Trophoblast cell (in vitro differentiated cells and primary cell): Measurements from ENCODE around the gene SEPTIN12.

Source experiments
- DNase-seq, 2 donors: peaks; one replicate each; pipeline ENCODE4 v3.0.0-alpha.2; 2016
- H2AFZ ChIP-seq: 2 replicates; pipeline ENCODE4 v1.6.1; 2013; ENCODE audit warnings: low read length, moderate library complexity, mild to moderate bottlenecking; ENCODE audit not compliant: insufficient read depth, poor library complexity
- H2AK5ac ChIP-seq: 2 replicates; pipeline ENCODE4 v1.6.1; 2013; ENCODE audit warnings: mild to moderate bottlenecking, low read length
- H2BK120ac ChIP-seq: 2 replicates; pipeline ENCODE4 v1.6.1; 2013; ENCODE audit warnings: low read length, mild to moderate bottlenecking, moderate library complexity; ENCODE audit not compliant: insufficient read depth, poor library complexity
- H2BK12ac ChIP-seq: 2 replicates; pipeline ENCODE4 v1.6.1; 2013; ENCODE audit warnings: mild to moderate bottlenecking, low read length, moderate library complexity
- H2BK5ac ChIP-seq: 2 replicates; pipeline ENCODE4 v1.6.1; 2013; ENCODE audit warnings: low read length, low read depth, moderate library complexity, mild to moderate bottlenecking; ENCODE audit not compliant: poor library complexity
- H3K14ac ChIP-seq: 2 replicates; pipeline ENCODE4 v1.6.1; 2013; ENCODE audit warnings: mild to moderate bottlenecking, low read length
- H3K18ac ChIP-seq: 2 replicates; pipeline ENCODE4 v1.6.1; 2013; ENCODE audit warnings: mild to moderate bottlenecking, low read length
- H3K23ac ChIP-seq: 2 replicates; pipeline ENCODE4 v1.6.1; 2013; ENCODE audit warnings: low read length
- H3K27ac ChIP-seq: 2 replicates; pipeline ENCODE4 v1.5.1; 2013; ENCODE audit warnings: low read depth, mild to moderate bottlenecking, inconsistent platforms, low read length, moderate library complexity
- H3K27me3 ChIP-seq: 2 replicates; pipeline ENCODE4 v1.6.1; 2013; ENCODE audit warnings: inconsistent platforms, mild to moderate bottlenecking, low read length, moderate library complexity; ENCODE audit not compliant: insufficient read depth
- H3K36me3 ChIP-seq, 2 experiments: 1 replicate in 1 of 2; 2 replicates in 1 of 2; pipeline ENCODE4 v1.6.1; 2013; ENCODE audit warnings: low read length in 2 of 2, mild to moderate bottlenecking in 2 of 2, moderate library complexity in 1 of 2; ENCODE audit not compliant: insufficient read depth in 2 of 2, control insufficient read depth in 1 of 2
- H3K4ac ChIP-seq: 2 replicates; pipeline ENCODE4 v1.6.1; 2013; ENCODE audit warnings: low read depth, mild to moderate bottlenecking, low read length, moderate library complexity
- H3K4me1 ChIP-seq, 2 experiments: 1 replicate in 1 of 2; 2 replicates in 1 of 2; pipeline ENCODE4 v1.6.1; 2013; ENCODE audit warnings: low read length in 2 of 2, mild to moderate bottlenecking in 2 of 2, moderate library complexity in 1 of 2; ENCODE audit not compliant: insufficient read depth in 2 of 2, control insufficient read depth in 1 of 2
- H3K4me2 ChIP-seq: 2 replicates; pipeline ENCODE4 v1.6.1; 2013; ENCODE audit warnings: inconsistent platforms, mild to moderate bottlenecking, low read length, moderate library complexity
- H3K4me3 ChIP-seq: 2 replicates; pipeline ENCODE4 v1.5.1; 2013; ENCODE audit warnings: mild to moderate bottlenecking, low read depth, low read length, inconsistent platforms
- H3K79me1 ChIP-seq: one replicate; pipeline ENCODE4 v1.6.1; 2013; ENCODE audit warnings: low read length
- H3K79me2 ChIP-seq: 2 replicates; pipeline ENCODE4 v1.6.1; 2013; ENCODE audit warnings: low read length, mild to moderate bottlenecking; ENCODE audit not compliant: control insufficient read depth, insufficient read depth, poor library complexity
- H3K9ac ChIP-seq: 2 replicates; pipeline ENCODE4 v1.6.1; 2013; ENCODE audit warnings: mild to moderate bottlenecking, low read length
- H3K9me3 ChIP-seq: 2 replicates; pipeline ENCODE4 v1.6.1; 2013; ENCODE audit warnings: low read depth, mild to moderate bottlenecking, control low read depth, inconsistent platforms, low read length; ENCODE audit not compliant: insufficient read depth
- H4K12ac ChIP-seq: 2 replicates; pipeline ENCODE4 v1.6.1; 2013; ENCODE audit warnings: low read depth, mild to moderate bottlenecking, low read length, moderate library complexity
- H4K8ac ChIP-seq: 2 replicates; pipeline ENCODE4 v1.6.1; 2013; ENCODE audit warnings: low read depth, mild to moderate bottlenecking, low read length, moderate library complexity
- H4K91ac ChIP-seq: one replicate; pipeline ENCODE4 v1.6.1; 2013; ENCODE audit warnings: low read depth, mild to moderate bottlenecking, low read length, moderate library complexity
- WGBS: extraction: QIAGEN DNeasy Blood & Tissue Kit; methylation state at CpG from one replicate; pipeline ENCODE4 v1.1.7; 2013; ENCODE audit warnings: missing lambda C conversion rate; ENCODE audit not compliant: insufficient read length, insufficient coverage; ENCODE audit errors: extremely low coverage; 5-methylcytosine and 5-hydroxymethylcytosine counted together

Gene SEPTIN12

DNA sequence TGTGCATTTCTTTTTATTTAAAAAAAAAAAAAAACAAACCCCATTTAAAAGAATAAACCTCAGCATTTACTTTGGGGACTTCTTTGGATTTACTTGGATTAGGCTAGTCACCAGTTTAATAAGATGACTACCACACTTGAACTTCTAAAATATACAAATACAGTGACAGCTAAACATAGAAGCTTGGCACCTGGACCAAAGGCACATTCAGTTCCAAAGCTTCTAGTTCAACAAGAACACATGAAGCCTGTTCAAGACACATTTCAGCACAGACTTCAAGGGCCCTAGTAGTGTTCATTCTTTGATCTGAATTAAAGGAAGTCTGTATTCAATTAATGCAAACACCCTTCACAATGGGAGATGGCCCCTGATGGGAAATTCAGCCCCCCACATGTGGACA is 25.9 kb upstream of the SEPTIN12 start:
- Histone ChIP-seq H3K36me3 (peaks cover 60 to 67% of the 10 kb centered on the region in 2 experiments), H2AFZ (no peak overlapping the region), H4K8ac (no peak overlapping the region)

DNA sequence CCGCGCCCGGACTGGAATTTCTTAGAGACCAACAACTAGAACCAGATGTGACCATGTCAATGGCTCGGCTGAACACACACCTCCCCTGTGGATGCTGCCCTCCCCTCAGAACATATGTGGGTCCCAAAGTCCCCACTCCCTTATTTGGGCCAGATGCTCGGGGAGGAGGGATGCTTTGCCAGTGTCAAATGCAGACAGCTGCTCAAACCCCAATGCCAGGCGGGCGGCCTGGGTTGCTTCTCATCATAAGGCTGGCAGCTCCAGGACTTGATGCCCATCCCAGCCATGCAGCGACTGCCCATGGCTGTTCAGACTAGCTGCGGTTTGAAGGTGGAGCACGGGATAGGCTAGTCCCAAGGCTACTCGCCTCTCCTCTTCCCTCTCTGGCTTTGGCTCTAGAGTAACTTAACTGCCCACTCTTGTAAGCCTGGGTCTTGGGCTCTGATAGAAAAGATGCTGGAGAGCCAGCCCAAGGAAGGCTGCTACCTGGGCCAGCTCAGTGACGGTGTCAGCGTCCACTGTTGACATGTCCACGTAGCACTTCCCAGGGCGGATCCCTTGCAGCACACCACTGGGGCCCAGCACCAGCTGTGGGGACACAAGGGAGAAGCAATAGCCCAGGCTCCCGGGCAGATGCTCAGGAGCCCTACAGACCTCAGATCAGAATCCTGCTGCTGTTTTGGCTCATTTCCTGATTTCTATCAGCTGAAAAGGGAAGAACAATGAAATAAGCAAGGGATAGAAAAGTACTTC is 25.3 kb upstream of the SEPTIN12 start:
- H4K8ac ChIP-seq = no peak overlapping the region
- H3K27me3 ChIP-seq = no peaks in the 10 kb centered on the region
- no peaks in the 10 kb centered on the region for H3K79me2 ChIP-seq
- H3K14ac ChIP-seq = no peak overlapping the region
- no peak overlapping the region for H3K27ac ChIP-seq
- H3K4me2 ChIP-seq = no peak overlapping the region
- no peak overlapping the region for H3K4ac ChIP-seq
- H2BK120ac ChIP-seq = no peak overlapping the region
- peaks cover 4% of the 10 kb centered on the region for H3K9me3 ChIP-seq
- no peak overlapping the region for H3K4me3 ChIP-seq
- no peak overlapping the region for H2AFZ ChIP-seq
- no peak overlapping the region for H2AK5ac ChIP-seq
- no peaks in the 10 kb centered on the region for H3K79me1 ChIP-seq
- no peak overlapping the region for H2BK12ac ChIP-seq
- no peak overlapping the region for H3K9ac ChIP-seq
- H2BK5ac ChIP-seq = no peak overlapping the region
- no peaks in the 10 kb centered on the region for H3K4me1 ChIP-seq
- H3K18ac ChIP-seq = no peak overlapping the region
- H3K36me3 ChIP-seq = peaks cover 59 to 65% of the 10 kb centered on the region in 2 experiments
- DNase-seq = no peak
- WGBS = no CpG with 5 or more reads among the region's 16 CpGs
- H4K12ac ChIP-seq = no peak overlapping the region
- H4K91ac ChIP-seq = no peak overlapping the region
- H3K23ac ChIP-seq = no peak overlapping the region

More for the DNA sequence above, 25.9 kb upstream of the SEPTIN12 start:
- Histone ChIP-seq H3K18ac (no peak overlapping the region), H4K91ac (no peak overlapping the region), H3K14ac (no peak overlapping the region), H3K79me2 (no peaks in the 10 kb centered on the region), H2BK12ac (no peak overlapping the region), H3K4me1 (no peaks in the 10 kb centered on the region), H3K4me2 (no peak overlapping the region), H4K12ac (no peak overlapping the region), H3K27ac (no peak overlapping the region), H3K9ac (no peak overlapping the region), H3K27me3 (no peaks in the 10 kb centered on the region), H3K23ac (no peak overlapping the region), H3K4me3 (no peak overlapping the region), H2BK5ac (no peak overlapping the region), H2AK5ac (no peak overlapping the region), H3K4ac (no peak overlapping the region), H3K9me3 (peaks cover 4% of the 10 kb centered on the region), H2BK120ac (no peak overlapping the region), H3K79me1 (no peaks in the 10 kb centered on the region)
- no peak for DNase-seq

DNA sequence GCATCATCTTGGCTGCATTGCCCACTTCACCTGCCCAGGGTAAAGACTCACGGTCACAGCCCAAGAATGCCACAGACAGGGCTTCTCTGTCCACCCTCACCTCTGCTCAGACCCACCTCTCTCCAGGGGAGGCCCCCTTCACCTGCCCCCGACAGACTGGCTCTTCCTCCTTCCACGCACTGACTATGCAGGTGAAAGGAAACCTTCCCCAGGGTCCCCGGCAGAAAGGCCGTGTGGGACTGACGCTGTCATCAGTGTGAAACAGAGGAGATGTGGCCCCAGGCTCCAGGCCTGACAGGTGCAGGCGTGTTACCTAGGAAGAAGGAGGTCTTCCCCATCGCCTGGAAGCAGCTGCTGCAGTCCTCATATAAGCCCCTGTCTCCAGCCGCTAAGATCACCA is 23.6 kb upstream of the SEPTIN12 start:
- Histone ChIP-seq H3K9me3 (no peaks in the 10 kb centered on the region), H3K27me3 (no peaks in the 10 kb centered on the region), H2BK12ac (no peak overlapping the region), H3K79me2 (no peaks in the 10 kb centered on the region), H4K12ac (no peak overlapping the region), H3K23ac (no peak overlapping the region), H3K27ac (no peak overlapping the region), H3K4me3 (no peak overlapping the region), H3K4me2 (no peak overlapping the region), H3K9ac (no peak overlapping the region), H4K91ac (no peak overlapping the region), H3K36me3 (peaks cover 52 to 66% of the 10 kb centered on the region in 2 experiments), H3K79me1 (no peaks in the 10 kb centered on the region), H3K4ac (no peak overlapping the region), H3K4me1 (no peaks in the 10 kb centered on the region), H2AK5ac (no peak overlapping the region), H3K14ac (no peak overlapping the region), H2BK120ac (no peak overlapping the region), H4K8ac (no peak overlapping the region), H3K18ac (no peak overlapping the region), H2AFZ (no peak overlapping the region), H2BK5ac (no peak overlapping the region)
- DNase-seq = no peak
- no CpG with 5 or more reads among the region's 9 CpGs for WGBS

- peaks cover 55 to 69% of the 10 kb centered on the region in 2 experiments for H3K36me3 ChIP-seq
- no peak overlapping the region for H3K23ac ChIP-seq
- no peak overlapping the region for H3K18ac ChIP-seq
- H2AFZ ChIP-seq = no peak overlapping the region
- H3K14ac ChIP-seq = no peak overlapping the region
- H2AK5ac ChIP-seq = no peak overlapping the region
- no peaks in the 10 kb centered on the region for H3K79me2 ChIP-seq
- H3K9me3 ChIP-seq = no peaks in the 10 kb centered on the region
- no peak overlapping the region for H4K91ac ChIP-seq
- no peak overlapping the region for H2BK12ac ChIP-seq
- no peak for DNase-seq
- no peak overlapping the region for H3K4me3 ChIP-seq
- no peak overlapping the region for H3K4me2 ChIP-seq
- no peaks in the 10 kb centered on the region for H3K79me1 ChIP-seq
- no peak overlapping the region for H3K27ac ChIP-seq
- WGBS = no CpG with 5 or more reads among the region's 3 CpGs
- no peak overlapping the region for H4K8ac ChIP-seq
- H2BK5ac ChIP-seq = no peak overlapping the region
- no peaks in the 10 kb centered on the region for H3K4me1 ChIP-seq
- no peak overlapping the region for H3K4ac ChIP-seq
- H3K9ac ChIP-seq = no peak overlapping the region
- no peak overlapping the region for H4K12ac ChIP-seq
- no peak overlapping the region for H2BK120ac ChIP-seq
- H3K27me3 ChIP-seq = no peaks in the 10 kb centered on the region
Observed at GRCh38 chr16:4811242-4811641, 23.1 kb upstream of the SEPTIN12 start.
